Osteoblast (primary cell): ENCODE measurements around the gene PRPH2. TPM values are rescaled to one million over a fixed set of nuclear protein-coding genes. Genes with fewer than 3 reads are reported as not detected.
A peak's percentile ranks its signal among the peaks of the same experiment; 100 is the strongest.
"Not testable (repeated sequence)": the region's sequence is repeated elsewhere in the genome, so short reads cannot be mapped to it uniquely, and the experiment has no call there.

Source experiments
- DNase-seq: peaks from one replicate; pipeline ENCODE4 v3.0.0; 2011; ENCODE audit warnings: low spot score, mixed read lengths; ENCODE audit not compliant: insufficient read length; ENCODE audit errors: missing footprints
- H2AFZ ChIP-seq: 2 replicates; pipeline ENCODE4 v1.6.0; 2011; ENCODE audit warnings: mild to moderate bottlenecking, low read length
- H3K27ac ChIP-seq: 2 replicates; pipeline ENCODE4 v1.5.1; 2011; ENCODE audit warnings: mild to moderate bottlenecking, low read depth, low read length, moderate library complexity
- H3K27me3 ChIP-seq: 2 replicates; pipeline ENCODE4 v1.6.0; 2012; ENCODE audit warnings: mild to moderate bottlenecking, control low read depth, inconsistent platforms, low read length, moderate library complexity; ENCODE audit not compliant: insufficient read depth
- H3K36me3 ChIP-seq: 2 replicates; pipeline ENCODE4 v1.5.1; 2011; ENCODE audit warnings: mild to moderate bottlenecking, low read length, control low read depth, moderate library complexity; ENCODE audit not compliant: insufficient read depth
- H3K4me1 ChIP-seq: 2 replicates; pipeline ENCODE4 v1.5.1; 2011; ENCODE audit warnings: mild to moderate bottlenecking, low read length, control low read depth, moderate library complexity; ENCODE audit not compliant: insufficient read depth
- H3K4me2 ChIP-seq: 2 replicates; pipeline ENCODE4 v1.6.0; 2011; ENCODE audit warnings: mild to moderate bottlenecking, low read length; ENCODE audit not compliant: insufficient read depth
- H3K4me3 ChIP-seq: fragments of 200-600 bp; sonication (generic); 3 replicates; pipeline ENCODE4 v1.5.1; 2012; ENCODE audit warnings: mild to moderate bottlenecking, low read length, inconsistent platforms; ENCODE audit not compliant: insufficient read depth
- H3K79me2 ChIP-seq: 2 replicates; pipeline ENCODE4 v1.6.0; 2012; ENCODE audit warnings: mild to moderate bottlenecking, low read length, control low read depth, inconsistent platforms; ENCODE audit not compliant: insufficient read depth
- H3K9me3 ChIP-seq: 2 replicates; pipeline ENCODE4 v1.5.1; 2011; ENCODE audit warnings: low read depth, low read length, control low read depth
- H4K20me1 ChIP-seq: 2 replicates; pipeline ENCODE4 v1.6.0; 2012; ENCODE audit warnings: mild to moderate bottlenecking, low read length, control low read depth; ENCODE audit not compliant: insufficient read depth
- CTCF ChIP-seq: IDR thresholded peaks from 2 replicates; pipeline ENCODE4 v1.5.1; 2011; ENCODE audit warnings: mild to moderate bottlenecking, low read depth, low read length, moderate library complexity; ENCODE audit errors: extremely low read depth
- total RNA-seq: library from RNA; depleted of rRNA; stranded (reverse); fragments of >200 nt; gene quantifications from 2 replicates; pipeline ENCODE4 v1.2.3, GENCODE V29; 2012

Gene PRPH2
- total RNA-seq, 1 donor, result 3.3 TPM

- no peak for TF ChIP-seq CTCF
- Histone ChIP-seq H2AFZ (no peak overlapping the region), H3K36me3 (no peaks in the 10 kb centered on the region), H4K20me1 (no peaks in the 10 kb centered on the region), H3K4me2 (no peak overlapping the region), H3K27ac (no peak overlapping the region), H3K4me1 (no peaks in the 10 kb centered on the region), H3K27me3 (no peaks in the 10 kb centered on the region), H3K4me3 (no peak overlapping the region), H3K9me3 (peaks cover 6% of the 10 kb centered on the region), H3K79me2 (no peaks in the 10 kb centered on the region)
- DNase-seq, result no peak
Measured at GRCh38 chr6:42708096-42708495, 14.3 kb downstream of the PRPH2 start.

GRCh38 chr6:42707595-42707994 lies 14.8 kb downstream of the PRPH2 start:
- Histone ChIP-seq H4K20me1 (no peaks in the 10 kb centered on the region), H2AFZ (no peak overlapping the region), H3K79me2 (no peaks in the 10 kb centered on the region), H3K36me3 (no peaks in the 10 kb centered on the region), H3K27me3 (no peaks in the 10 kb centered on the region), H3K4me1 (no peaks in the 10 kb centered on the region), H3K9me3 (peaks cover 6% of the 10 kb centered on the region), H3K4me3 (no peak overlapping the region), H3K27ac (no peak overlapping the region), H3K4me2 (no peak overlapping the region)
- DNase-seq, result no peak
- no peak for TF ChIP-seq CTCF

- Histone ChIP-seq H3K4me3 (no peak overlapping the region), H2AFZ (peak overlapping the region; percentile 93), H3K4me1 (no peaks in the 10 kb centered on the region), H3K27ac (no peak overlapping the region), H3K27me3 (no peaks in the 10 kb centered on the region), H3K79me2 (no peaks in the 10 kb centered on the region), H3K36me3 (no peaks in the 10 kb centered on the region), H3K9me3 (no peaks in the 10 kb centered on the region), H3K4me2 (peak overlapping the region; percentile 87), H4K20me1 (no peaks in the 10 kb centered on the region)
- no peak for TF ChIP-seq CTCF
- DNase-seq, result no peak
Measured at GRCh38 chr6:42704937-42705374, 17.4 kb downstream of the PRPH2 start.

GRCh38 chr6:42704251-42704936 lies 18.0 kb downstream of the PRPH2 start:
- H2AFZ ChIP-seq, result peak overlapping the region; percentile 93
- no peaks in the 10 kb centered on the region for H3K79me2 ChIP-seq
- peak overlapping the region; percentile 87 for H3K4me2 ChIP-seq
- no peaks in the 10 kb centered on the region for H4K20me1 ChIP-seq
- no peaks in the 10 kb centered on the region for H3K4me1 ChIP-seq
- no peak for TF ChIP-seq CTCF
- no peaks in the 10 kb centered on the region for H3K9me3 ChIP-seq
- H3K27me3 ChIP-seq, result no peaks in the 10 kb centered on the region
- H3K4me3 ChIP-seq, result peak overlapping the region; percentile 79
- peak; percentile 78 for DNase-seq
- H3K27ac ChIP-seq, result peak overlapping the region; percentile 66
- no peaks in the 10 kb centered on the region for H3K36me3 ChIP-seq

- not testable (repeated sequence) for H3K9me3 ChIP-seq, H3K36me3 ChIP-seq, DNase-seq, H3K4me3 ChIP-seq, H3K27ac ChIP-seq, H3K4me1 ChIP-seq, H3K4me2 ChIP-seq, H3K79me2 ChIP-seq, H2AFZ ChIP-seq, H3K27me3 ChIP-seq, H4K20me1 ChIP-seq
Measured at GRCh38 chr6:42702786-42703185, 19.6 kb downstream of the PRPH2 start.
